ENCODE results near the gene RBM41.

RBM41 gene

DNA sequence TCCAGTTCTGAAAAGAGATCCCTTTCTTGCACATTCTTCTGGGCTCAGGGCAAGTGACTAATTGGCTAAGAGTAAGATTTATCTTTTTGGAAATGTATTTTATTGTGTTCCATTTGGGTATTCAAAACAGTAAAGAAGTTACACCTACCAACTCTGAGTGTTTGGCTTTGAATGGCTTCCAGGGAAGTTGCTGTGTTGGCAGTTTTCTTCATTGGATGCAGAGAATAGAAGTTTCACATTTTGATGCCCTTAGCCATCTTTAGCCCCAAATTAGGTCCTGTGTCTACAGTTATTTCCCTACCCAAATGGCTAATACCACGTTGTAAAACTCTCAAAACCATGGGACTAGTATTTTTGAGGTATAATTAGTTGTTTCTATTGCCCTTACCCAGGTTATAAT lies 88.9 kb downstream of the RBM41 start:
- DNase-seq, result no peak

DNA sequence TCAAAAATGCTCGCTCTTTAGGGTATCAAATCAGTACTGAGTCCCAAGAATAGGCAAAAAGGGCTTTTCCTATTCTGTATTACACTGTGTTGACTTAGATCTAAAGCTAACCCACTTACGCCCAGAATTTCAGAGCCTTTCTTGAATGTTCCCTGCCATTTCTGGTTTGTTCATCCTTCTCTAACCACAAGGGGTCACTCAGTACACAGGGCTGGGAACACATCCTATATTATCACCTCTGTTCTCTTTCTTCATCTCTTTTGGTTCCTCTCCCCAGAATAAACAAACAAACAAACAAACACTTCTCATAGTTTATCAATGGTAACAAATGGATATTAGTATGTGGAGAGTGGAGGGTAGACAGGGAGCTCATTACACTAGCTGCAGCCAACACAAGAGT lies 93.1 kb downstream of the RBM41 start:
- DNase-seq, result peak in 1 of 56 donors; percentile 0

DNA sequence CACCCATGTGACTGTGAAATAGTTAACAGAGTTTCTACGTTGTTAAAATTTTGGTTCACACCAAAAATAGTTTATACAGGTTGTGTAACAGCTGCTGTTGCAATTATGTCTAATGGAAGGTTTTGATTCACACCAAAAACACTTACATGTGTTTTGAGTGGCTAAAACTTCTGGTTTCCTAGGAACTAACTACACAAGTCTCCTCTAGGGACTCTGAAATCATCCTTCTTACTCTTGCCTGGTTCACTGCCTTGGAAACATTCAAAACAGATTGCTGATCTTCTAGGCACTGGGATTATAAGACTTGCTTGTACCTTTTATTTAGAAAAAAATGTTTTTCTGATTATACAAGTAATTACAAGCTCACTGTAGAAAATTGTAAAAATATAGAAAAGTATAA lies 103.7 kb downstream of the RBM41 start:
- no peak for DNase-seq

Measured in nucleus accumbens (tissue), 56 donors.